NCI-H1092 treated with DMSO at 0.1 percent for 48 hours (cell line): ENCODE measurements around the gene COA6.

Experiments
- DNase-seq: peaks from one replicate; lab custom pipeline; 2025; lab: John Stamatoyannopoulos, UW

COA6 gene

GRCh38 chr1:234373064-234373958, at the start of gene COA6:
Gene COA6 (plus strand): TSS chr1:234373456. CDS start chr1:234373467, 11 bp downstream.
- DNase-seq, result peak; percentile 98

- DNase-seq, result no peak
Observed at GRCh38 chr1:234324821-234325220, 48.4 kb upstream of the COA6 start.

- no peak for DNase-seq
Observed at GRCh38 chr1:234325878-234326496, 47.3 kb upstream of the COA6 start.

GRCh38 chr1:234326497-234327366, 46.5 kb upstream of the COA6 start:
- peak; percentile 41 for DNase-seq

- no peak for DNase-seq
Observed at GRCh38 chr1:234327577-234328164, 45.6 kb upstream of the COA6 start.

GRCh38 chr1:234330843-234331215, 42.4 kb upstream of the COA6 start:
- no peak for DNase-seq

GRCh38 chr1:234331507-234331906, 41.7 kb upstream of the COA6 start:
- no peak for DNase-seq

GRCh38 chr1:234336359-234336758, 36.9 kb upstream of the COA6 start:
- DNase-seq, result no peak

- DNase-seq, result no peak
Observed at GRCh38 chr1:234337233-234337632, 36.0 kb upstream of the COA6 start.

GRCh38 chr1:234340528-234340927, 32.7 kb upstream of the COA6 start:
- DNase-seq, result no peak

- peak; percentile 20 for DNase-seq
Observed at GRCh38 chr1:234342774-234343173, 30.5 kb upstream of the COA6 start.

- DNase-seq, result no peak
Observed at GRCh38 chr1:234345237-234345636, 28.0 kb upstream of the COA6 start.

GRCh38 chr1:234348964-234349363, 24.3 kb upstream of the COA6 start:
- no peak for DNase-seq

GRCh38 chr1:234355782-234356510, 17.3 kb upstream of the COA6 start:
- no peak for DNase-seq

GRCh38 chr1:234356615-234357269, 16.5 kb upstream of the COA6 start:
- DNase-seq, result peak; percentile 79

- no peak for DNase-seq
Observed at GRCh38 chr1:234357831-234358230, 15.4 kb upstream of the COA6 start.

GRCh38 chr1:234361102-234361603, 12.1 kb upstream of the COA6 start:
- no peak for DNase-seq

- no peak for DNase-seq
Observed at GRCh38 chr1:234362558-234362957, 10.7 kb upstream of the COA6 start.

GRCh38 chr1:234368320-234369032, 4.8 kb upstream of the COA6 start:
- DNase-seq, result no peak

GRCh38 chr1:234369033-234369430, 4.2 kb upstream of the COA6 start:
- no peak for DNase-seq
